Endothelial cell of umbilical vein (primary cell): ENCODE measurements around the gene HMBS. TPM values are rescaled to one million over a fixed set of nuclear protein-coding genes. Genes with fewer than 3 reads are reported as not detected.

Source experiments
- BruUV-seq: library from RNA; stranded (reverse); fragments of 400-500 nt; replicated peaks from 2 replicates; lab custom pipeline; 2021; lab: Mats Ljungman, UMichigan
- CTCF ChIA-PET: fragments of 300-600, 350-600 bp; sonication (Branson Sonifier 250); formaldehyde crosslinking; loops from one replicate; lab custom pipeline; 2021; ENCODE audit warnings: antibody characterized with exemption, inconsistent platforms; lab: Charles Lee
- POLR2A ChIA-PET: fragments of 300-600, 350-600 bp; sonication (Branson Sonifier 250); formaldehyde crosslinking; loops from one replicate; lab custom pipeline; 2021; ENCODE audit warnings: antibody characterized with exemption, inconsistent platforms; lab: Charles Lee
- DNase-seq: peaks from one replicate; pipeline ENCODE4 v3.0.0-alpha.2; 2011; ENCODE audit warnings: low read depth, low spot score
- FAIRE-seq: peaks from 2 replicates; lab custom pipeline; 2011; peaks lifted over from hg19 to GRCh38; lab: Jason Lieb, UNC
- H2AFZ ChIP-seq: 2 replicates; pipeline ENCODE4 v1.6.0; 2012; ENCODE audit warnings: low read depth, low read length, control low read depth, inconsistent platforms
- H3K27ac ChIP-seq: 2 replicates; pipeline ENCODE4 v1.5.1; 2011; ENCODE audit warnings: low read depth, mild to moderate bottlenecking, control low read depth, low read length, moderate library complexity; ENCODE audit not compliant: insufficient read depth
- H3K27me3 ChIP-seq, 2 experiments: 2 replicates each; pipeline versions ENCODE4 v1.6.0 to v1.6.1; 2011; ENCODE audit warnings: low read length in 2 of 2, mixed read lengths in 1 of 2; ENCODE audit not compliant: control insufficient read depth in 2 of 2, insufficient read depth in 2 of 2
- H3K36me3 ChIP-seq, 2 experiments: 2 replicates in 1 of 2; 3 replicates in 1 of 2; pipeline ENCODE4 v1.5.1; 2011; ENCODE audit warnings: low read length in 2 of 2, mild to moderate bottlenecking in 1 of 2, moderate library complexity in 1 of 2; ENCODE audit not compliant: control insufficient read depth in 2 of 2, insufficient read depth in 2 of 2; ENCODE audit errors: extremely low read depth in 1 of 2
- H3K4me1 ChIP-seq: 3 replicates; pipeline ENCODE4 v1.5.1; 2011; ENCODE audit warnings: mild to moderate bottlenecking, low read length; ENCODE audit not compliant: control insufficient read depth, insufficient read depth; ENCODE audit errors: extremely low read depth
- H3K4me2 ChIP-seq: 2 replicates; pipeline ENCODE4 v1.6.1; 2011; ENCODE audit warnings: low read length, control low read depth, mixed read lengths; ENCODE audit not compliant: insufficient read depth
- H3K4me3 ChIP-seq, 3 experiments: fragments of 200-600 bp in 1 of 3; sonication (generic), shearing (Covaris generic) in 1 of 3; replicated peaks in 1 of 3; 2 replicates each; pipeline ENCODE4 v1.5.1; 2011 to 2016; ENCODE audit warnings: control low read depth in 3 of 3, low read length in 3 of 3, mild to moderate bottlenecking in 2 of 3, inconsistent platforms in 1 of 3, low read depth in 1 of 3, moderate library complexity in 1 of 3; ENCODE audit not compliant: insufficient read depth in 1 of 3
- H3K79me2 ChIP-seq: 2 replicates; pipeline ENCODE4 v1.6.0; 2012; ENCODE audit warnings: low read length, inconsistent platforms; ENCODE audit not compliant: control insufficient read depth, insufficient read depth
- H3K9ac ChIP-seq: replicated peaks from 2 replicates; pipeline ENCODE3; 2011; ENCODE audit warnings: low read length, control low read depth; ENCODE audit not compliant: insufficient read depth; ENCODE audit errors: extremely low read depth
- H3K9me1 ChIP-seq: replicated peaks from 3 replicates; pipeline ENCODE4 v1.6.0; 2011; ENCODE audit warnings: mild to moderate bottlenecking, low read length; ENCODE audit not compliant: control insufficient read depth, insufficient read depth; ENCODE audit errors: extremely low read depth
- H3K9me3 ChIP-seq: replicated peaks from 2 replicates; pipeline ENCODE4 v1.5.1; 2012; ENCODE audit warnings: low read length, inconsistent platforms; ENCODE audit not compliant: control insufficient read depth, insufficient read depth
- H4K20me1 ChIP-seq: replicated peaks from 2 replicates; pipeline ENCODE3; 2011; ENCODE audit warnings: mild to moderate bottlenecking, low read length; ENCODE audit not compliant: control insufficient read depth, insufficient read depth; ENCODE audit errors: extremely low read depth
- EZH2 ChIP-seq: IDR thresholded peaks from 2 replicates; pipeline ENCODE4 v1.6.1; 2012; ENCODE audit warnings: borderline replicate concordance, low read depth, mild to moderate bottlenecking, moderate library complexity, low read length, inconsistent platforms; ENCODE audit not compliant: severe bottlenecking
- FOS ChIP-seq: IDR thresholded peaks from 2 replicates; pipeline ENCODE4 v1.6.1; 2011; ENCODE audit warnings: mild to moderate bottlenecking, low read length, moderate library complexity, borderline replicate concordance; ENCODE audit not compliant: insufficient read depth
- POLR2A ChIP-seq: IDR thresholded peaks from 2 replicates; pipeline ENCODE4 v1.6.1; 2012; ENCODE audit warnings: low read depth, mild to moderate bottlenecking, control low read depth, low read length
- POLR2AphosphoS5 ChIP-seq: IDR thresholded peaks from 2 replicates; pipeline ENCODE4 v1.6.1; 2012; ENCODE audit warnings: low read depth, mild to moderate bottlenecking, control low read depth, low read length, moderate library complexity; ENCODE audit not compliant: insufficient read depth
- dilution Hi-C: fragments of 300-500 bp; cut with MboI; formaldehyde crosslinking; loops from one replicate; pipeline ENCODE4 v1.15.0; 2019; ENCODE audit warnings: low sequenced_read_pairs; ENCODE audit not compliant: extremely low pct_ligation_motif_present
- intact Hi-C: fragments of 100-400 bp; cut with micrococcal nuclease; formaldehyde crosslinking; loops from one replicate; pipeline ENCODE4 v1.10.0; 2022
- polyA plus RNA-seq, 4 experiments: library from polyadenylated mRNA; depleted of rRNA in 3 of 4; stranded (reverse) in 3 of 4; unstranded in 1 of 4; fragments of >200 nt; gene quantifications; 2 replicates each; pipeline versions ENCODE4 v1.2.1 to v1.2.3, GENCODE V29; 2011 to 2012; ENCODE audit warnings: missing spikeins in 1 of 4
- total RNA-seq: library from RNA; stranded (reverse); gene quantifications from 2 replicates; pipeline ENCODE4 v1.2.3, GENCODE V29; 2021
- TF ChIP-seq, protein P1 (sequence below): IDR thresholded peaks from 2 replicates; pipeline ENCODE4 v1.6.1; 2011; ENCODE audit not compliant: insufficient read depth, insufficient read length
- TF ChIP-seq, protein P2 (sequence below), 2 donors: IDR thresholded peaks; 1 replicate in 1 of 2; 2 replicates in 1 of 2; pipeline ENCODE4 v1.5.1; 2011; ENCODE audit warnings: low read length in 2 of 2, mild to moderate bottlenecking in 2 of 2, moderate library complexity in 2 of 2, control low read depth in 1 of 2, inconsistent platforms in 1 of 2, low read depth in 1 of 2; ENCODE audit not compliant: insufficient read depth in 1 of 2; ENCODE audit errors: extremely low read depth in 1 of 2

Gene HMBS
- total and polyA plus RNA-seq, 2 donors (not counting 3 experiments of a cell fraction or from before 2014, with no cell fraction given), result 13.5 to 24.8 TPM

DNA sequence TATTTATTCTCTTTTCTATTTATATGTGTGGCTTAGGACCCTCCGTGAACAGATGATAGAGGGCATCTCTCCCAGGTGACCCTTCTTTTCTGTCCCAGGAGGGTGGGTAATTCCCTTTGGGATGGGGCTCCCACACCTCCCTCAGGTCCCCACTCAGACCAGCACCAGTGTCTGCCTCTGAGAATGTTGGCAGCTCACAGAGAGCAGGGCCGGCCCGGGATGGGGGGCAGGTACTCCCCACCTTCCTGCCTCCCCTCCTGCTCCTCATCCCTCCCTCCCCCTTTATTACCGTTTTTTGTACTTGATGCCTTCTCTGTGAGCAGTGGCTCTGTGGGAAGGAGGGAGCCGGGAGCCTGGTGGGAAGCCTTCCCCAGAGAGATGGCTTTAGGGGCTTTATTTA is 31.9 kb downstream of the HMBS start:
- Histone ChIP-seq H3K79me2 (no peaks in the 10 kb centered on the region), H3K36me3 (peaks cover 7 to 20% of the 10 kb centered on the region in 2 experiments)
- intact Hi-C loops, result no loop called here

More for the DNA sequence above, 31.9 kb downstream of the HMBS start:
- CTCF ChIA-PET, result interaction anchor here (0.9 to 1.6 kb wide), 3 partner anchors 14 to 222 kb away, joined by 4 to 7 read pairs (median 5); no protein-coding TSS in a partner anchor
- no peak for TF ChIP-seq EZH2
- TF ChIP-seq FOS, result no peak
- no peak for TF ChIP-seq POLR2AphosphoS5
- TF ChIP-seq, protein P1, sequence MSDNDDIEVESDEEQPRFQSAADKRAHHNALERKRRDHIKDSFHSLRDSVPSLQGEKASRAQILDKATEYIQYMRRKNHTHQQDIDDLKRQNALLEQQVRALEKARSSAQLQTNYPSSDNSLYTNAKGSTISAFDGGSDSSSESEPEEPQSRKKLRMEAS, result no peak
- TF ChIP-seq, protein P2, sequence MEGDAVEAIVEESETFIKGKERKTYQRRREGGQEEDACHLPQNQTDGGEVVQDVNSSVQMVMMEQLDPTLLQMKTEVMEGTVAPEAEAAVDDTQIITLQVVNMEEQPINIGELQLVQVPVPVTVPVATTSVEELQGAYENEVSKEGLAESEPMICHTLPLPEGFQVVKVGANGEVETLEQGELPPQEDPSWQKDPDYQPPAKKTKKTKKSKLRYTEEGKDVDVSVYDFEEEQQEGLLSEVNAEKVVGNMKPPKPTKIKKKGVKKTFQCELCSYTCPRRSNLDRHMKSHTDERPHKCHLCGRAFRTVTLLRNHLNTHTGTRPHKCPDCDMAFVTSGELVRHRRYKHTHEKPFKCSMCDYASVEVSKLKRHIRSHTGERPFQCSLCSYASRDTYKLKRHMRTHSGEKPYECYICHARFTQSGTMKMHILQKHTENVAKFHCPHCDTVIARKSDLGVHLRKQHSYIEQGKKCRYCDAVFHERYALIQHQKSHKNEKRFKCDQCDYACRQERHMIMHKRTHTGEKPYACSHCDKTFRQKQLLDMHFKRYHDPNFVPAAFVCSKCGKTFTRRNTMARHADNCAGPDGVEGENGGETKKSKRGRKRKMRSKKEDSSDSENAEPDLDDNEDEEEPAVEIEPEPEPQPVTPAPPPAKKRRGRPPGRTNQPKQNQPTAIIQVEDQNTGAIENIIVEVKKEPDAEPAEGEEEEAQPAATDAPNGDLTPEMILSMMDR (IDR thresholded peaks at IDR 0.05; ENCODE audit: extremely low read depth in 1 of 2, insufficient read depth in 1 of 2, low read depth in 1 of 2, low read length in 2 of 2), result no peak
- no peak for TF ChIP-seq POLR2A
- POLR2A ChIA-PET, result no interaction called here
- dilution Hi-C loops, result no loop called here
- DNase-seq, result no peak
- Histone ChIP-seq H2AFZ (no peak overlapping the region), H3K27me3 (no peaks in the 10 kb centered on the region), H3K9me1 (no peaks in the 10 kb centered on the region), H3K4me2 (no peak overlapping the region), H3K4me1 (peaks cover 10% of the 10 kb centered on the region), H3K9me3 (no peaks in the 10 kb centered on the region), H4K20me1 (no peaks in the 10 kb centered on the region), H3K9ac (no peak overlapping the region), H3K4me3 (no peak overlapping the region), H3K27ac (no peak overlapping the region)
- no peak for FAIRE-seq
- no TSS peak for BruUV-seq
